Naive thymus-derived CD8-positive, alpha-beta T cell (primary cell): ENCODE data around the gene C16orf89. TPM values are rescaled to one million over a fixed set of nuclear protein-coding genes. Genes with fewer than 3 reads are reported as not detected.
A peak's percentile ranks its signal among the peaks of the same experiment; 100 is the strongest.
"Not testable (repeated sequence)": the region's sequence is repeated elsewhere in the genome, so short reads cannot be mapped to it uniquely, and the experiment has no call there.

ENCODE experiments used
- ATAC-seq, 2 donors: fragments of 150-1000 bp; cut with Tn5 transposase in 1 of 2; sonication (Bioruptor Pico), chemical (Tn5 transposase) in 1 of 2; 1 replicate in 1 of 2; 2 replicates in 1 of 2; pipeline ENCODE4 v1.10.0; 2021; ENCODE audit warnings: mild to moderate bottlenecking in 2 of 2, moderate library complexity in 2 of 2
- POLR2A ChIA-PET: fragments of 350-600 bp; sonication (Branson Sonifier 250); formaldehyde crosslinking; loops from one replicate; lab custom pipeline; 2021; ENCODE audit warnings: antibody characterized with exemption; lab: Charles Lee
- DNase-seq, 10 donors: peaks; one replicate each; pipeline versions ENCODE4 v3.0.0 to v3.0.0-alpha.2; 2020 to 2022
- H3K27ac Mint-ChIP-seq, 10 donors: one replicate each; pipeline ENCODE4 v1.8.0; 2020 to 2022; ENCODE audit warnings: mild to moderate bottlenecking in 10 of 10, mixed read lengths in 10 of 10, moderate library complexity in 4 of 10, inconsistent platforms in 1 of 10
- H3K27me3 Mint-ChIP-seq, 5 donors: one replicate each; pipeline ENCODE4 v1.8.0; 2021 to 2022; ENCODE audit warnings: mixed read lengths in 5 of 5
- H3K36me3 Mint-ChIP-seq, 3 donors: one replicate each; pipeline ENCODE4 v1.8.0; 2020 to 2022; ENCODE audit warnings: mixed read lengths in 3 of 3, mild to moderate bottlenecking in 2 of 3, inconsistent platforms in 1 of 3
- H3K4me1 Mint-ChIP-seq, 4 donors: one replicate each; pipeline ENCODE4 v1.8.0; 2021 to 2022; ENCODE audit warnings: mixed read lengths in 4 of 4
- H3K4me3 Mint-ChIP-seq, 10 donors: one replicate each; pipeline ENCODE4 v1.8.0; 2020 to 2022; ENCODE audit warnings: mild to moderate bottlenecking in 10 of 10, mixed read lengths in 10 of 10, moderate library complexity in 6 of 10, inconsistent platforms in 1 of 10
- H3K9me3 Mint-ChIP-seq, 9 donors: one replicate each; pipeline ENCODE4 v1.8.0; 2020 to 2022; ENCODE audit warnings: mixed read lengths in 9 of 9, mild to moderate bottlenecking in 3 of 9, inconsistent platforms in 1 of 9, moderate library complexity in 1 of 9
- polyA plus RNA-seq, 3 donors: library from polyadenylated mRNA; unstranded; fragments of 300-500 nt; fragmentation: Illumina TruSeq; gene quantifications; one replicate each; pipeline ENCODE4 v1.2.3, GENCODE V29; 2021
- total RNA-seq, 8 experiments: library from RNA in 2 of 8; stranded (reverse) in 2 of 8; gene quantifications; one replicate each; pipeline ENCODE4 v1.2.3 and lab custom pipeline; 2021 to 2026

C16orf89 gene, protein sequence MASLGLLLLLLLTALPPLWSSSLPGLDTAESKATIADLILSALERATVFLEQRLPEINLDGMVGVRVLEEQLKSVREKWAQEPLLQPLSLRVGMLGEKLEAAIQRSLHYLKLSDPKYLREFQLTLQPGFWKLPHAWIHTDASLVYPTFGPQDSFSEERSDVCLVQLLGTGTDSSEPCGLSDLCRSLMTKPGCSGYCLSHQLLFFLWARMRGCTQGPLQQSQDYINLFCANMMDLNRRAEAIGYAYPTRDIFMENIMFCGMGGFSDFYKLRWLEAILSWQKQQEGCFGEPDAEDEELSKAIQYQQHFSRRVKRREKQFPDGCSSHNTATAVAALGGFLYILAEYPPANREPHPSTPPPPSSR
- total RNA-seq (not detected), polyA plus RNA-seq (not detected), total RNA-seq (lab: John Stamatoyannopoulos, UW) (0 to 0.09 (median 0) reads per million in 6 experiments)

DNA sequence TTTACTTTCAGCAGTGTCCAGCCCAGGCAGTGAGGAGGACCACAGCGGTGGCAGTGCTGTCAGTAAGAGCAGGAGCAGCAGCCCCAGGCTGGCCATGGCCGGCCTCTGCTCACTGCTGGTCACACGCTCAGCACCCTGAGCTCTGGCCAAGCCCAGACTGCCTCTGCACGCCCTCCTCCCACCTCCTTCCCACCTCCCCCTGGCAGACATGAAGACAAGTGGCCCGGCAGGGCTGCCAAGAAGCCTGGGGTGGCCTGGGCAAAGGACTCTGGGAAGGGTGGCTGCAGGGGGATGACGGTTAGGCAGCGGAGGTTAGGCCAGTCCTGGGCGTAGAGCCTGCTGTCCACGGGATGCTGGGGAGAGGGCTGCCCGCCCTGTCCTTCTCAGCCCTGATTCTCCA lies at the start of gene C16orf89:
C16orf89 (minus strand) TSS at position 144 of the 400 bp plus-strand sequence; CDS start at position 96, 48 bp downstream.
- H3K36me3 Mint-ChIP-seq, result no peaks in the 10 kb centered on the region
- H3K4me1 Mint-ChIP-seq, result peaks cover 2 to 6% (median 5%) of the 10 kb centered on the region in 4 donors
- DNase-seq (no peak), ATAC-seq (no peak)
- H3K9me3 Mint-ChIP-seq, result no peaks in the 10 kb centered on the region
- peaks cover 0 to 1% (median 0%) of the 10 kb centered on the region in 5 donors for H3K27me3 Mint-ChIP-seq
- POLR2A ChIA-PET, result no interaction called here
- no peak within 1 kb of the TSS for H3K27ac Mint-ChIP-seq
- no peak within 1 kb of the TSS for H3K4me3 Mint-ChIP-seq

DNA sequence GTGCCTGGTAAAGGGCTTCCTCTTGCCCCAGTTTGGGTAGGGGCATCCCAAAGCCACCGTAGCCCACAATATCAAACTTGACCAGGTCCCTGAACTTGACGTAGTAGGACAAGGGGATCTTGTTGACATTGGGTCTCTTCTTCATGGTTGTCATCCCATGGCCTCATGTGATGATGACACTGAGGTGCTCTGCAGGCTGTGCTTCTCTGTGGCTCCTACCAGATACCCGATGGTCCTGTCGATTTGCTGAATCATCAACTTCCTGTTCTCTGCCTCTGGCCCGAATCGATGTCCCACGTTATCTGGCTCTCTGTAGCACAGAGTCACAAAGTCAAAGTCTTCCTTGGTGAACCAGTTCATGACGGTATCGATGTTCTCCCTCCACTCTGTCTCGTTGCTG lies 45.2 kb upstream of the C16orf89 start:
- H3K27me3 Mint-ChIP-seq, H3K27ac Mint-ChIP-seq, ATAC-seq, POLR2A ChIA-PET, H3K4me1 Mint-ChIP-seq, DNase-seq, H3K4me3 Mint-ChIP-seq, H3K9me3 Mint-ChIP-seq, H3K36me3 Mint-ChIP-seq: not testable (repeated sequence)

DNA sequence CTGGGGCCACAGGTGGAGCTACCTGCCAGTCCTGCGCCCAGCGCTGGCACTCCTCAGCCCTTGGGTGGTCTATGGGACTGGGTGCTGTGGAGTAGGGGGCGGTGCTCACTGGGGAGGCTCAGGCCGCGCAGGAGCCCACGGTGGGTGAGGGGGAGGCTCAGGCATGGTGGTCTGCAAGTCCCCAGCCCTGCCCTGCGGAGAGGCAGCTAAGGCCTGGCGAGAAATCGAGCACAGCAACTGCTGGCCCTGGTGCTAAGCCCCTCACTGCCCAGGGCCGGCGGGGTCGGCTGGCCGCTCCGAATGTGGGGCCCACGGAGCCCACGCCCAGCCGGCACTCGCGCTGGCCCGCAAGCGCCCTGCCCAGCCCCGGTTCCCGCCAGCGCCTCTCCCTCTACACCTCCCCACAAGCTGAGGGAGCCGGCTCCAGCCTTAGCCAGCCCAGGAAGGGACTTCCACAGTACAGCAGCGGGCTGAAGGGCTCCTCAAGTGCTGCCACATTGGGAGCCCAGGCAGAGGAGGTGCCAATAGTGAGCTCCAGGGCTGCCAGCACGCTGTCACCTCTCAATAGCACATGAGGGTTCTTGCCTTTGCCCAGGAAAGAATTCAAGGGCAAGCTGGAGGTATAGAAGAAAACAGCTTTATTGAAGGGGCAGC lies 42.9 kb upstream of the C16orf89 start:
- no peak for ATAC-seq
- H3K36me3 Mint-ChIP-seq, result no peaks in the 10 kb centered on the region

DNA sequence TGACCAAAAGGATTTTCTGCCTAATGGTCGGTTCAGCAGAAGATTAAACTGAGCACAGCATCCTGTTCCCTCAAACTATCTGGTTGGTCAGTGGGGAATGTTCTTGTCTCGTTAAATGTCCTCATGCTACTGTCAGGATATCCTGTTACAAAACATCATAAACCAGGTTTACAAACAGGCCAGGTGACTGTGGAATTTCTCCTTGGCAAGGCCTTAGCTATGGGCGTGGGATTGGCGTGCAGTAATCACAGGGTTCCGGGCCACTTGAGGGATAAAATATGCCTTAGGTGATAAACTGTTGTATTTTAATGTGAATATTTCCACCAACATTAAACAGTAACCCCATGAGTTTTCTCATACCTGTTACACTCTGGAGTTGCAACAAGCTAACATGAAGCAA lies 39.3 kb upstream of the C16orf89 start:
- ATAC-seq, H3K4me1 Mint-ChIP-seq, H3K9me3 Mint-ChIP-seq, H3K36me3 Mint-ChIP-seq, H3K27ac Mint-ChIP-seq, H3K4me3 Mint-ChIP-seq, POLR2A ChIA-PET, DNase-seq: not testable (repeated sequence)
- peaks cover 0 to 14% (median 0%) of the 10 kb centered on the region in 5 donors for H3K27me3 Mint-ChIP-seq

More for the DNA sequence above, 42.9 kb upstream of the C16orf89 start:
- peaks cover 0 to 8% (median 4%) of the 10 kb centered on the region in 5 donors for H3K27me3 Mint-ChIP-seq
- H3K27ac Mint-ChIP-seq, result peak overlapping the region in 1 of 10 donors; percentile 62
- H3K9me3 Mint-ChIP-seq, result no peaks in the 10 kb centered on the region
- POLR2A ChIA-PET, result no interaction called here
- H3K4me3 Mint-ChIP-seq, result no peak overlapping the region
- peaks cover 0 to 3% (median 0%) of the 10 kb centered on the region in 4 donors for H3K4me1 Mint-ChIP-seq
- no peak for DNase-seq

DNA sequence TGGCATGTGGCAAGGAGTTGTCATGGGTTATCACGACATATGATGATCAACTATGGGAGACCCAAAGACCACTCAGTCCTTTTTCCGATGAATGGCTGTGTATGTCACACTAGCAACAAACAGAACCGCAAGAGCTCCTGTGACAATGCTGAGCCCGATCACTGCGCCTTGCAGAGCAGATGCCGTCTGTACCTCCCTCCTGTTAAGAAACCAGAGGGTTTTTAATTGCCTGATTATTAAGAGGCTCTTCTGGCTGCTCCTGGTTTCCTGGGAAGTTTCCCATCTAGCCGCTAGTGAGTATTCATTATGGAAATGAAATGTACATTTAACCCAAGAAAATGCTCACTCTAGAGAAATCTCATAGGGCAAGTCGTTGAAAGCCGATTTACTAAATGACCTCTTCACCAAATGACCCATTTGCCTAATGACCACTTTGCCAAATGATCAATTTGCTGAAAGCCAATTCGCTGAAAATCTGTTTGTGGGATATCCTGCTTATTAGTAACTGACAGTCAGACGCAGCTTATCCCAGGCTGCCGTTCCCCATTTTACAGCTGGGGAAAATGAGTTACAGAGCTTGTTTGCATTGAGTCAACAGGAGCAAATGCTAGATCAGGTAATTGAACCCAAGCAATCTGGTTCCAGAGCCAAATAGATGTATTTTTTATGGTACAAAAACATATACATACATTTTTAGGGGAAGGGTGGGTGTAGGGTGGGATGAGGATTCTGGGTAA lies 37.7 kb upstream of the C16orf89 start:
- peaks cover 0 to 14% (median 0%) of the 10 kb centered on the region in 5 donors for H3K27me3 Mint-ChIP-seq
- H3K36me3 Mint-ChIP-seq, H3K9me3 Mint-ChIP-seq, H3K4me1 Mint-ChIP-seq, DNase-seq, ATAC-seq, POLR2A ChIA-PET, H3K27ac Mint-ChIP-seq, H3K4me3 Mint-ChIP-seq: not testable (repeated sequence)

DNA sequence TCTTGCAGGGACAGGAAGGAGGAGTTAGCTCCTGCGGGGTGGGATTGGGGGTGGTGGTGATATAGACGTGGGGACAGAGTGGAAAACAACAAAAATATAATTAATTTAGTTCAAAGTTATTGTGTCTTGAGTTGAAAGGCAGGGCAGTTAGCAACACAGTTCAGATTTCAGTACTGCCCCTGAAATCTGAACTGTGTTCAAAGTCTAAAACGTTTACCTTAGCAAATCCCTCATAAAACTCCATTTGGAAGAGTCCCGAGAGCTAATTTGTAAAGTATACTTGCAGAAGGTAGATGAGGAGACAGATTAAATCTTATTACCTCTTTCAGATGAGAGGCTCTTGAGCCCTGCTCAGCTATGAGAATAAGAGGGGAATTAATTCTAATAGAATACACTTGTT lies 33.4 kb upstream of the C16orf89 start:
- Mint-ChIP-seq H3K4me1 (peaks cover 0 to 17% (median 14%) of the 10 kb centered on the region in 4 donors), H3K27me3 (peaks cover 0 to 14% (median 0%) of the 10 kb centered on the region in 5 donors), H3K27ac (peak overlapping the region in 7 of 10 donors; percentile 45 to 99 (median 86)), H3K4me3 (peak overlapping the region; percentile 83 to 99 (median 92))
- not testable (repeated sequence) for ATAC-seq, H3K36me3 Mint-ChIP-seq, DNase-seq, H3K9me3 Mint-ChIP-seq
- POLR2A ChIA-PET, result interaction anchor here (1.1 to 1.6 kb wide), 3 partner anchors 27 to 365 kb away, joined by 3 to 5 read pairs (median 5); partner anchors contain the start of genes ANKS3 and DNAAF8

DNA sequence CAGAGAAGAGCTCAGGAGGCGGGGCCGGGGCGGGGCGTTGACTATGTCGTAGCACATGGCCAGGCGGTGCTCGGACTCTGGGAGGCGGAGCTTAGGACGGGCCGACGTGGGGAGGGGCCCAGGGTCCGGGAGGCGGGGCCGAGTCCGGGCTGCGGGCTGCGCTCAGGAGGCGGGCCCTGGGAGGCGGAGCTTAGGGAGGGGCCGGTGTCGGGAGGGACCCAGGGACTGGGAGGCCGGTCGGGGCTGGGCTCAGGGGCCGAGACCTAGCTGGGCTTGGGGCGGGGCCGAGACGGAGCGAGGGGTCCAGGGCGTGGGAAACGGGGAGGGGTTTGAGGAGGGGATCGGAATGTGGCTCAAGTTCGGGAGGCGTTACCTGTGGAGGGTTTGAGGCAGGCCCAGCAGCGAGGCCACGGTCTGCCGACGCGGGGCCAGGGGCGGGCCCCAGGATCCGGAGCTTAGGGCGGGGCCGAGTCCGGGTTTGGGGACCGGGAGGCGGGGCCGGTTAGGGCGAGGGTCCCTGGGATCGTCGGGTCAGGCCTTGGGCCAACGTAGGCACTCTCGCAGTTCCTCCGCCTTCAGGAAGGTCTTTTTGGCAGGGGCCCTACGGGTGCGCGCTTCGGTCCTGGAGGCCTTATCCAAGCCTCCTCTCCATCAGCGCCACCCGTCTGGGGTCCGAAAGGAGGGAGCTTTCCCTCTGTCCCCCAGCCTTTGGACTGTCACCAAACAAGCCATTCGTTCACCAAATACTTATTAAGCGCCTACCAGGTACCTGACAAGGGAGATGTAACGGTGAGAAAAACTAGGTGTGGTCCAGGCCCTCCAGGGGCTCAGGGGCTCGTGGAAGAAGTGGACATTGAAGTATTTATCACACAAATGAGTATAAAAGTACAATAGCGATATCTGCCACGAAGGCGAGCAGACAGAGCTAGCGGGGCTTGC lies 32.7 kb upstream of the C16orf89 start:
- POLR2A ChIA-PET, result interaction anchor here (0.6 to 2.1 kb wide), 7 partner anchors 19 to 379 kb away, joined by 3 to 9 read pairs (median 5); partner anchors contain the start of genes ANKS3, DNAAF8, NAGPA and ROGDI
- not testable (repeated sequence) for ATAC-seq, H3K9me3 Mint-ChIP-seq, H3K36me3 Mint-ChIP-seq
- peak overlapping the region; percentile 81 to 99 (median 98) for H3K27ac Mint-ChIP-seq
- H3K4me1 Mint-ChIP-seq, result peaks cover 1 to 17% (median 14%) of the 10 kb centered on the region in 4 donors
- peak; percentile 66 to 99 (median 94) for DNase-seq
- H3K27me3 Mint-ChIP-seq, result peaks cover 0 to 12% (median 0%) of the 10 kb centered on the region in 5 donors
- H3K4me3 Mint-ChIP-seq, result peak overlapping the region; percentile 90 to 99 (median 93)

DNA sequence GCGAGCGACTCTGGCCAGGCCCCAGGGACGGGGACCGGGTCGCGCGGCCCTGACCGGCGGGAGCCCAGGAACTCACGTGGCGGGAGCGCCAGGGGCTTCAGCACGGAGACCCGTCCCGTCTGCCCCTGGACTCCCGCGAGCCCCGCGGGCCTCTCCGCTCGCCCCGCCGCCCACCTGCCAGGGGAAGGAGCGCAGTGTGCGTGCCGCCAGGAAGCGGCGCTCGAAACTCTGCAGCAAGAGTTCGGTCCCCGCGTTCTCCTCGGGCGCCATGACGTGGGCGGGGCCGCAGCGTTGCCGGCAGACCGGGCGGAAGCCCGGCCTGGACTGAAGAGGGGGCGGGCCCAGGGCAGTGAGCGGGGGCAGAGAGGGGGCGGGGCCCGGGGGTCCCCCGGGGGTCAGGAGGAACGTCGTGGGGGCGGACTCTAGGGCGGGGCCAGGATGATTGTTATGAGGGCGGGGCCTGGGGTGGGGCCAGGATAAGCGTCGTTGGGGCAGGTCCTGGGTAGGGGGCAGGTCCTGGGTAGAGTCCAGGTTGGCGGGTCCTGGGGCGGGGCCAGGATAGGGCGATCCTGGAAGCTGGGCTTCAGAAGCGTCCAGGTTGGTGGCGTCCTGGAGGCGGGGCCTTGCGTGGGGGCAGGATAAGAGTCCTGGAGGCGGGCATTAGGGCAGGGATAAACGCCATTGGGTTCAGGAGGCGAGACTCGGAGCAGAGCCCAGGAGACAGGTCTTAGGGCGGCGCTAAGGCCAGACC lies 31.9 kb upstream of the C16orf89 start, which contains the start of gene EEF2KMT:
EEF2KMT (minus strand) TSS at position 326 of the 751 bp plus-strand sequence; CDS start at position 270, 56 bp downstream.
- Mint-ChIP-seq H3K4me3 (peak within 1 kb of the TSS; percentile 90 to 99 (median 93)), H3K4me1 (peaks cover 1 to 17% (median 14%) of the 10 kb centered on the region in 4 donors), H3K27ac (peak within 1 kb of the TSS; percentile 81 to 99 (median 98))
- H3K9me3 Mint-ChIP-seq, H3K36me3 Mint-ChIP-seq, H3K27me3 Mint-ChIP-seq: not testable (repeated sequence)
- DNase-seq (peak in 6 of 10 donors; percentile 86 to 96 (median 90)), ATAC-seq (peak; percentile 94 to 96)
- POLR2A ChIA-PET, result interaction anchor here (0.7 to 2.1 kb wide), 6 partner anchors 19 to 363 kb away, joined by 3 to 9 read pairs (median 5); partner anchors contain the start of genes ANKS3, DNAAF8, NAGPA and ROGDI

DNA sequence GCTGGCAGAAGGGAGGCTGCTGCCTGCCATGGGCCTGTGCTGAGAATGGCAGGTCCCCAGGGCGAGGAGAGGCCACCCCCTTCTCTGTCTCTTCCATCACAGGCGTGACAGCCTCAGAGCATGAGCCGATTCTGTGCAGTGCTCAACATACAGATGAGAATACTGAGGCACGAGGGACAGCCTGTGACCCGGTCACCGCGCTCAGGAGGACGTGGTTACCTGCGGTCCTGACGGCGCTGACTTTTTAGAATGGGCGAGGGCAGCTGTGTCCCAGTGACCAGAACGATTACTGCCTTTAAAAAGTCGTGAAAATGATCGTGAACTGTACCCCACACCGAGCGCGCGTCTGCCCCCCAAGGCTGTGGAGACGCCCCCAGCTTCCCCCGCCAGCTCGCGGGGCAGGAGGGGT lies 31.3 kb upstream of the C16orf89 start:
- H3K4me3 Mint-ChIP-seq, result peak overlapping the region; percentile 88 to 94 (median 90)
- peak in 1 of 2 donors; percentile 2 for ATAC-seq
- not testable (repeated sequence) for H3K36me3 Mint-ChIP-seq, H3K27me3 Mint-ChIP-seq, H3K9me3 Mint-ChIP-seq
- peak overlapping the region; percentile 77 to 98 (median 95) for H3K27ac Mint-ChIP-seq
- POLR2A ChIA-PET, result interaction anchor here (2.1 kb wide), 1 partner anchor 63 kb away, joined by 9 read pairs; the partner anchor contains the start of gene NAGPA
- H3K4me1 Mint-ChIP-seq, result peaks cover 5 to 22% (median 18%) of the 10 kb centered on the region in 4 donors
- DNase-seq, result peak; percentile 8 to 73 (median 48)

DNA sequence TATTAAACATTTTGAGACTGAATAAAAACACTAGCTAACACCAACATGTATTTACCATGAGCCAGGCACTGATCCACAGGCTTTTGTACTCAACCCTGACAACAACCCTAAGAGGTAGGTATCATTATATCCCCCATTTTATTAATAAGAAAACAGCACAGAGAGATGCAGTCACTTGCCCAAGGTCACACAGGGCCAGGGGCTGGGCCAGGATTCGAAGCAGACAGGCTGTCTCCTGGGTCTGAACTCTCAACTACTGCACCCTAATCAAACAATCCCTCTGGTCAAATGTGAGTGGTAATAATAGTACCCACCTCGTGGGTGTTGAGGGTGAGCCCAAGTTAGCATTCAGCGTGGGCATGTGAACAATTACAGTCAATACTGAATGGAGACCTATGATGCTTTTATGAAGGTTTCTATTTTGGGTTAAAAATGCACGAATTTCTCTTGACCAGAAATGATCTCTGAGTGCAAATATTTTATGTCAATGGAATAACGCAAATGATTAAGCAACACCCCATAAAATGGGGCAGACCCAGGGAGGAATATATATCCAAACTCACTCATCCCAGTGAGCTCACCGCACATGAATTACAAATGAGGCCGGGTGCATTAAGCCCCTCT lies 30.8 kb upstream of the C16orf89 start:
- POLR2A ChIA-PET, result interaction anchor here (2.1 kb wide), 1 partner anchor 63 kb away, joined by 9 read pairs; the partner anchor contains the start of gene NAGPA
- peak overlapping the region; percentile 88 to 94 (median 90) for H3K4me3 Mint-ChIP-seq
- not testable (repeated sequence) for H3K27me3 Mint-ChIP-seq, H3K36me3 Mint-ChIP-seq, H3K9me3 Mint-ChIP-seq, ATAC-seq, DNase-seq
- peak overlapping the region; percentile 77 to 98 (median 95) for H3K27ac Mint-ChIP-seq
- peaks cover 6 to 24% (median 19%) of the 10 kb centered on the region in 4 donors for H3K4me1 Mint-ChIP-seq
